TTC549 (cell line): ENCODE results near the gene SREBF1.

Experiments
- FAIRE-seq: peaks from 2 replicates; lab custom pipeline; 2012; peaks lifted over from hg19 to GRCh38; lab: Jason Lieb, UNC

Gene SREBF1

DNA sequence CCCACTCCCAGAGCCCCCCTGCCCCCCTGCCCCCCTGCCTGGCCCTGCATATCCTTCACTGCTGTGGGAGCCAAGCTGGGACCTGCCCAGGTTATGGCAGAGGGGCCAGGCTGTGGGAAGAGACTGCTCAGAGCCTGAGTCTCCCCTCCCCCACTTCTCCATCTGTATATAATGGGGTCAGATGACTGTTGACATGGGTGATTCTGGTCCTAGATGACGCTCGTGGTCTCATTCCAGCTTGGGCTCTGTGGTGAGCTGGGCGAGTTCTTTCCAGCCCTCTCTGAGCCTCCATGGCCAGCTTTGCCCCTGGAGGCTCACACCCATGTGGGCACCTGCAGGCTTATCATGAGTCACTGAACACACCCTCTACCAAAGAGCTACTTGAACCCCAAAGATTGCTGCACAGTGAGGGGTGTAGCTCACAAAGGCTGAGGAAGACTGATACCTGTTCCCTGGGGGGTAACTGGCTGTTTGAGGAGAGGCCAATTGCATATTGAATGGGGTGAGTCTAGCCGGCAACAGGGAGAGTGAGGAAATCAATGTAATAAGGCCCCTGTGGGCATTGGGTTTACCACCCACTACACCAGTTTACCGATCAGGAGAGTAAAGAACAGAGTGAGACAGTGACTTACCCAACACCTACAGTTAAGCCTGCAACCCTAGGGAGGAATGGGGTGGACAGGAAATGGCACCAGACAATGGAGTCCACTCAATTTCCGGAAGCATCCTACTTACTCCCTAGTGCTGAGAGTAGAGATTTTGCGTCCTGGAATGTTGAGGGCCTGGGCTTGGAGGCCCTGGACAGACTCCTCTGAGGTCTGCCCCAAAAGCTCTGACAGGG lies 4.2 kb upstream of the SREBF1 start:
- no peak for FAIRE-seq

DNA sequence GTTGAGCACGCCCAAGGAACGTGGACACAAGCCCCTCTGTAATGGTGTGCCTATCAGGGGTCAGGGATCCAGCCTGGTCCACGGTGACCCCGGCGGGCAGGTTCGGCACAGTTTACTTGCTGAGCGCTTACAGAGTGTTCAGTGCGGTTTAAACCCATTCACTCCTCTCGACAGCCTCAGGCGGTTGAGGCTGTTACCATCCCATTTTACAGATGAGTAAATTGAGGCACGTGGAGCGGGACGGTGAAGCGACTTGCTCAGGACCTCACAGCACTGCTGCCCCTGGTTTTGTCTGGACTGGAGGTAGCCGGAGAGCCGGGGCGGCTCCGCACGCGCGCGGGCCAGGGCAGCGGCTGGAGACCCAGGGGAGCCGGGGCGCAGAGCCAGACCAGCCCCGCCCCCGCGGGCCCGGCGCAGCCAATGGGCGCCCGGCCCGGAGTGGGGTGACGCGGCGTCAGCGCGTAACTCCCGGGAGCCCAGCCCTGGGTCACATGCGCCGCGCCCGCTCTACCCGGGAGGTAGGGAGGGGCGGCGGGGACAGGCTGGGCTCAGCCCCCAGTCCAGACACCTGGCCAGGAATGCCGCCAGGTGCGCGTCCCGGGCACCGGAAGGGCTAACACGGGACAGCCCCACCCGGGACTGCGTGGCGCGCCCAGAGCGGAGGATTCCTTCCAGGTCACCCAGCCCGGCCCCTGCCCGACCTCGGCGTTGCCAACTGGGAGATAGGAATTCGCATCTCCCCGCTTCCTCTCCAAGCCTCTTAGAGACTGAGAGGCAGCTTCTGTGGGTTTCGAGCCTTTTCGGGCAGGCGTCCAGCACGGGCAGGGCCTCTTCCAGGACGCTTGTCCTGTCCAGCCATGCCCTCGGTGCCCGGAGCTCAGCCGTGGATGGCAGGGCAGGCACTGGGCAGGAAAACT lies 3.3 kb upstream of the SREBF1 start:
- no peak for FAIRE-seq

DNA sequence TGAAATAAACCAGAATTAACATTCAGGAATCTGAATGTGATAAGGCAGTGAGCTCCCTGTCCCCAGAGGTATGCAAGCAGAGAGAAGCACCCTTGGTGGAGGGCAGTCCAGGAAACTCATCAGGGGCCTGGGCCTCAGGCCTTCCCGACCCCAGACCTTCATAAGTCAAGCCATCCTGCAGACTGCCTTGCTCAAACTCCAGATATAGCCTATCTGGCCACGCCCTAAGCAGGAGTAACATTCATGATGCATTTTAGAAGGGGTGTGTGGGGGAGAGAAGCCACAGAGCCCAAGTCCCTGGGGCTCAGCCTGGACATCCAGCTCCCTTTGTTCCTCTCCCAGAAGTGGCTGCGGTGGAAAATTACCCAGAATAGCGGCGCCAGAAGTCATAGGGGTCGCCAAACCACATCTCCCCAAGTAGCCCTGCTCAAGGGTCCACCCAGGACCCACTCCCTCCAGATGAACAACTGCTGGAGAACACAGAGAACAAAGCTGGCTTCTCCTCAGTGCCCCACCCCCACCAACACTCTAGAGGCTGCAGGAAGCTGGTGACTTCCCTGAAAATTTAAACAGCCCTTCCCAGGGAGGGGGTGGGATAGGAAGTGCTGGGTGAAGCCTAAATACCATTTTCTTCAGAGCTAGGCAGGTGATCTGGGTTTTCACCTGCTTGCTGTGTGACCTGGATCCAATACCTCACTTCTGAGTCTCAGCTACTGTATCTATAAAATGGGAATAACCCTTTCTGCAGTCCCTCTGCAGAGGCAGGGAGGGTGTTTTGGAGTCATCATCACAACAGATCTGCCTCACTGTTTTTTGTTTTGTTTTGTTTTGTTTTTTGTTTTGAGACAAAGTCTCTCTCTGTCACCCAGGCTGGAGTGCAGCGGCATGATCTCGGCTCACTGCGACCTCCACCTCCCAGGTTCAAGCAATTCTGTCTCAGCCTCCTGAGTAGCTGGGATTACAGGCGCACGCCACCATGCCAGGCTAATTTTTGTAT lies 1.5 kb upstream of the SREBF1 start:
- no peak for FAIRE-seq

DNA sequence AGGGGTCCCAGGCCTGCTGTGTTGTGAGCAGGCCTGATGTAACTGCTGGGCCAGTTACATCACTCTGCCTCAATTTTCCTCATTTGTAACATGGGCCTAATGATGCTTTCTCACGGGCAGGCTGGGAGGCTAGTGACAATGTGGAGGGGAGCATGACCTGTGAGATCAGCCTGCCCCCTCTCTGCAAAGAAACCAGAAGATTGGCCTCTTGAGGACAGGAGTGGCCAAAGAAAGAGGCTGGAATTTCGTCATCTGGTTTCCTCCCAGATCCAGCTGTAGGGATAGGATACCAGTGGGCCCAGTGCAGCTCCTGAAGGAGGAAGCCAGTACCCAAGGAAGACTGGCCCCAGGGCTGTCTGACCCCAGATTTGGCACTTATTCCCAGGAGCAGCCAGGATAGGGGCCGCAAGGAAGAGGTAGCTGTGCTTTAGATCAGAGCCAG lies 615 bp upstream of the SREBF1 start:
- no peak for FAIRE-seq

DNA sequence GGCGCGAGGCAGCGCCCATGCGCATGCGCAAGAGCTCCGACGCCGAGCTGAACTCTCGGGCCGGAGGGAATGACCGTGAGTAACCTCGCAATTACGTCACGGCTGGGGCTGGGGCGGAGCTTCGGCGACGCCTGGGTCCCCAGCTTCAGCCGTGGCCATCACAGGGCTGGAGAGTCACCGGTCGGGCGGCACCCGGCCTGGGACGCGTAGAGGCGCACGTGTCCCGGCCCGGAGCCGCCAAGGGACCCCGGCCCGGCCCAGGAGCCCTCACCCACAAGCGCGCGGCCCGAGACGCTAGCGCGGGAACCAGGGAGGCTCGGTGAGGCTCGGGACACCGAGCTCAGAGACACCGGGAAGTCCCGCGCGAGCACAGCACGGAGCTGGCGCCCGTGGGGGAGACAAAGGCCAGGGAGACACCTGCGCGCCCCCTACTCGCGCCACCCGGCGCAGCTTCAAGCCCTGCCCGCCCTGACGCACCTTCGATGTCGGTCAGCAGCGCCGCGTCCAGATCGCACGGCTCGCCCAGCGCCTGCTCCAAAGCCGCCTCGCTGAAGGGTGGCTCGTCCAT lies 452 bp downstream of the SREBF1 start:
- no peak for FAIRE-seq

DNA sequence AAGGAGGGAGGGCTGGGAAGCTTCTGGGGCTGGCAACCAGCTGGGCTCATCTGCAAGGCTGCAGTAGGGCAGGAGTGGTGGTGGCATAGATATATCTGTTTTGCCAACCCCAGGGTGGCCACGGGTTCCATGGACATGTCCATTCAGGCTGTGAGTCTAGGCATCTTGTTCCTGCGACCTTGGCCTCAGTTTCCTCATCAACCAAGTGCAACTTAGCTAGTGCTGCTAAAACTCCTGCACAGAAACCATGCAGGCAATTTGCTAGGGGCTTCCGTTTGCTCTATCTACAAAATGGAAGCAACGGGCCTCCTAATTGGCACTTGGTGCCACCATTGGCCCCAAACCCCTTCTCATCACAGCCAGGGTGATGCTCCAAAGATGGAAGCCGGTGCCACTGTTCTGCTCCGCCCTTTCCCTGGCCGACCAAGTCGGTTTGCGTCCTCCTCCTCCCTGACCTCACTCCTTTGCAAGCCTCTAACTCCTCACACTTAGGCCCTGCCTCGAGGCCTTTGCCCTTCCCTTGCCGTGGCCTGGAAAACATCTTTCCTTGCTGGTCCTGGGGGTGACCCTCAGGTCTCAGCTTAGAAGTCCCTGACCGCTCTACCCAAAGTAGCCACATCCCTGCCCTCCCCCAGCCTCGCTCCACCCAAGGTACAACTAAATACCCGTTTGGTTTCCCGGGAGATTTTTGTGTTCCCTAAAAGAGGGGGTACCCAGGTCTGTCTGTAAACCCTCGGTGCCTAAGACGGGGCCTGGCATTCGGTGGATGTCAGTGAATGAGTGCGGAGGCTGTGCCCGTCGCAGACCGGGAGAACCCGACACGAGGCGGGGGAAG lies 1.2 kb downstream of the SREBF1 start:
- FAIRE-seq: no peak

DNA sequence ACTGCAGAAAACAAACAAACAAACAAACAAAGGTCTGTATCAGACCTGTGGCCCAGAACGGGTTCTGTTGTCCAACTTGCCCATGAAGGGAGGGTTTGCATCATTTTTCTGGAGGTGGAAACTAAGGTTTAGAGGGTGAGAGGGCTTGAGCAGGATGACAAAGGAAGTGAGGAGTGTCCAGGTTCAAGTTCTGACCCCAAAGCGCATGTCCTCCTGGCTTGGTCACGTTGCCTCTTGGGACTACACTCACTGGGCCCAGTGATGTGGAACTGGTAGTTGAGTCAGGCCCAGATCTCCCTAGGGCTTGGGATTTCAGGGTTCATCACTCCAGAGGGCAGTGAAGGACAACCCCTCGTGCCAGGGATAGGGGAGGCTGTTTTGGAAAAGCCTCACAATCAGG lies 1.8 kb downstream of the SREBF1 start:
- FAIRE-seq: no peak

DNA sequence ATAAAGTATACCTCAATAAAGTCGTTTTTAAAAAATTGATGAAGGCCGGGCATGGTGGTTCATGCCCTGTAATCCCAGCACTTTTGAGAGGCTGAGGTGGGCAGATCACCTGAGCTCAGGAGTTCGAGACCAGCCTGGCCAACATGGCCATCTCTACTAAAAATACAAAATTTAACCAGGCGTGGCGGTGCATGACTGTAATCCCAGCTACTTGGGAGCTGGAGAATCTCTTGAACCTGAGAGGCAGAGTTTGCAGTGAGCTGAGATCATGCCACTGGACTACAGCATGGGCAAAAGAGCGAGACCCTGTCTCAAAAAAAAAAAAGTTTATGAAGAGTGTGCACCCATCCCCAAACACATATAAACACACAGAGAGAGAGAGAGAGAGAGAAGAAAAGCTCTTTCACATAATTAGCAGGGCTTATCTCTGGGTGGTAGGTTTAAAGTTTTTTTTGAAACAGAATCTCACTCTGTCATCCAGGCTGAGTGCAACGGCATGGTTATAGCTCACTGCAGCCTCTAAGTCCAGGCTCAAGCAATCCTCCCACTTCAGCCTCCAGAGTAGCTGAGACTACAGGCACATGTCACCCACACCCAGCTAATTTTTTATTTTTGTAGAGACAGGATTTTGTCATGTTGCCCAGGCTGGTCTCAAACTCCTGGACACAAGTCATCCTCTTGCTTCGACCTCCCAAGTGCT lies 3.0 kb downstream of the SREBF1 start:
- no peak for FAIRE-seq

DNA sequence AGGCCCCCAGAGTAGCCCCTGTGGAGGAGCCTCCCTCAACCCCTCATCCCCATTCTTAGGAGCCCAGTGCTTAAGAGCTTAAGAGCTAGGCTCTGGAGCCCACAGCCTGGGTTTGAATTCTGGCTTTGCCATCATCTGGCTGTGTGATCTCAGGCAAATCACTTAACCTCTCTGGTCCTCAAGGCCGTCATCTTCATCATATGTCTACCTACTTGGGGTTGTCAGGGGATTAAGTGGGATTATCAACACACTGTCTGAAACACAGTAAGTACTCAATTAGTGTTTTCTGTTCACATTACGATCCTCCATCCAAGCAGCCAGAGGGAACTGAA lies 4.8 kb downstream of the SREBF1 start:
- FAIRE-seq: no peak

DNA sequence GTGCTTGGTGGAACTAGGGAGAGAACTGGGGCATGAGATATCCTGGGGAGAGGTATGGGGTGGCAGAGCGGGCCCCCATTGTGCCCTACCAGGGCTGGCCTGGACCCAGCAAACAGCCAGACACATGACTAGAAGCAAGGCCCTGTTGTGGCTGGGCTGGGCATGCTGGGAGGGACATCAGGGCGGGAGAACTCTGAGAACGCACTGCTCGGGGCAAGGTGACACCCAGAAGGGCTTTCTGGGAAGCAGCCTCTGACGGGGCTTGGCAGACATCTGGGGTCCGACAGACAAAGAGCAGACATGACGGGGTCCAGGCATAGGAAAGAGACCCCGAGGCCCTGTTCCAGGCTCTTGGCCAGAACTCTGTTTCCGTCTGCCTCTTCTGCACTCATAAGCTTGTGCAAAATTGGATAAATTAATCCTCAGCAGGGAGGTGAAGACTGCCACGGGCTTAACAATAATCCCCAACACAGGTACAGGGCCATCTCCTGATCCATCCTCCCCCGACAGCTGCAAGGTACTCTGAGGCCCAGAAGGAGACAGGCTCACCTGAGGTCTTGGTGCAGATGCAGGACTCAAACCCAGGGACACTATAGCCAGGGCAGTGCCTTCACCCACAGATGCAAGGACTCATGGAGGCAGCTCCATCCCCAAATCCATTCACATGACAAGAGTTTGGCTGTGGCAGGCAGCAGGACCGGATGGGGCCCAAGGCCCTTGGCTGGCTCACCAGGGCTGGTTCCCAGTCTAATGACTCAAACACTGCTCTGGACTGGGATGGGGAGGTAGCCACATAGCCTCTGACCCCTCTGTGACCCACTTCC lies 5.4 kb downstream of the SREBF1 start:
- no peak for FAIRE-seq

DNA sequence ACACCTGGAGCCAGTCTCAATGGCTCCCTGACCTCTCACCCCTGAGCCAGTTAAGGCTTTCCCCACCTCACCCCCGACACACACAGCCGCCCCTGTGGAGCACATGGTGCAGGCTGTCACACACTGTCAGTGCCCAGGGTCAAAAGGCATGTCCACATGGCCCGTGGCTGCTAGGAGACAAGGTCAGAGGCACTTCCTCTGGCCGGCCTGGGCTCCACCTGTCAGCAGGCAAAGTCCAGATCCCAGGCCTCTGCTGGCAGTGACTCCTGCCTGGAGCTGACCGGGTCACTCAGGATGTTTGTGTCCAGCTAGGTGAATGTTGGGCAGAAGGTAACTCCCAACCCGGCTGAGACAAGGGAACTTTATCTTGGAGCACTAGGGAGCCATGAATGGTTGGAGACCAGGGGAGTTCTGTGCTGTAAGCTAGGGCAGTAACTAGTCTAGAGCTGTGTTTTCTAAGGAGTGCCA lies 6.0 kb downstream of the SREBF1 start:
- FAIRE-seq: no peak

DNA sequence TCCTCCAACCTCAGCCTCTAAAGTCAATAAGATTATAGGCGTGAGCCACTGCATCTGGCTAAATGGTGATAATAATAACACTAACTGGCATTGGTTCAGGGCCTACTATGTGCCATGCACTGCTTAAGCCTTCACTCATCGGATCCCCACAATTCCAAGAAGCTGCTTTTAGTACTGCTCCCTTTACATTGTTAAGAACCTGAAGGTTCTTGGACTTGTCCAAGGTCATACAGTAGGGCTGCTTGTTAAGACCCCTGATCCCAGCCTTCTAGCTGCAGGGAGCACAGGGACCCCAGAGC lies 6.6 kb downstream of the SREBF1 start:
- no peak for FAIRE-seq

DNA sequence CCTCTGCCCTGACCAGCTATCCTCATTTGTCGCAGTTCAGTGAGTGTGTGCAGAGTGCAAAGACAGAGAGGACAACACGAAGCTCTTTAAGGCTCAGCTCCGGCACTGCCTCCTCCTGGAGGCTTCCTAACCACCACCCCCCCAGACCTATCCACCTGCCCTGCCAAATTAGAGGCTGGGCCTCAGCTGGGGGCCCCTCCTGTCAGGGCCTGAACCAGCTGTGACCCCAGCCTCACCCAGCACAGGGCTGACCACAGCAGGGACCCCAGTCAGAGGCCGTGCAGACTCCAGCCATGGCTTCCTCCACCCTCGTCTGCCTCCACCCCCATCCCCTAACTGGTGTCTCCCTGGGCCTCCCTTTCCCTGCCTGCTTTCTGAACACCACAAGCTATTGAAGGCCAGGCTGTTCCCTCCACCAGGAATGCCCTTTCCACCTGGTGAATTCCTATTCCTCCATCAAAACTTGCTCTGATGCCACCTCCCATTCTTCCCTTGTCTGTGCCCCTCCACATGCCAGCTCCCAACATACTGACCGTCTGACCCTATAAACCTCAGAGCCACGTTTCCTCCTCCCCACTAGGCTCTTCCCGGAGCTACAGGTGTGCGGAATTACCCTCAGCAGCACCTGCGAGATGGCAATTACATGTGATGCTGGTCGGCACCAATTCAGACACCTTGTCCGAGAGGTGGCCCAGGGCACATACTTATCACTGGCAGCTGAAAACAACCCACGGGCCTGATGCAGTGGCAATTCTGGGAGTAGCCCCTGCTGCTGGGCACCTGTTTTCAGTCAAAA lies 8.8 kb downstream of the SREBF1 start:
- FAIRE-seq: no peak

DNA sequence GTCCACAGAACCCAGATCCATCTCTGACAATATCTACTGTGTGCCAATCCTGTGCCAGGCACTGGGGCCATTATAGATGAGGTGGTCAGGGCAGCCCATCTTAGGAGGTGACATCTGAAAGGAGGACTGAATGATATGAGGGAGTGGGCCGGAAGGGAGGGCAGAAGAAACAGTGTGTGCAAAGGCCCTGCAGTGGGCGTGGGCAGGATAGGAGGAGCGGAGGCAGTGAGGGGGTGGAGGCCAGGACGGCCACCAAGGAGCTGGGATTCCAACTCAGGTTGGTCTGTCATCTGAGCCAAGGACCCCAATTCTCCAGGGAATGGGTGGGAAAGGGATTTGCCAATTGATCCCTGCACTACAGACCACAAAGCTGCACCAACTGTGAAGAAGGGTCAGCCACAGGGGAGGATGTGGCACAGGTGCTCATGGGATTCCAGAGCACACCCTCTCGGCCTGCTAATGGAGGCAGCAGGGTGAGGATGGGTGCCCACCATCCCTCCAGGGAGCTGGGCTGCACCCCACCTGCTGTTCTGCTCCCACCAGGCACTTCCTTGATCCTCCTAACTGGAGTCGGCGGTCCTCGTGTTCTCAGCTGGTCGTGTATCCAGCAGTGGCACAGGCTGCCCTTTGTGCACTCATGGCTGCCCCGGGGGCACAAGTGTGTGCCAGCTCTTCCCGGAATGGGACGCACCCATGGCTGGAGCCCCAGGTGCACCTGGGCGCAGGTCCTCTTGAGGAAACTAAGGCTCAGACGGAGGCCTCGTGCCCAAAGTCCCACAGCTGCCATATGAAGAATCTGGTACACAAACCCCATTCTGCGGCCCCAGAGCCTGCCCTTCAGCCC lies 9.6 kb downstream of the SREBF1 start:
- FAIRE-seq: no peak

DNA sequence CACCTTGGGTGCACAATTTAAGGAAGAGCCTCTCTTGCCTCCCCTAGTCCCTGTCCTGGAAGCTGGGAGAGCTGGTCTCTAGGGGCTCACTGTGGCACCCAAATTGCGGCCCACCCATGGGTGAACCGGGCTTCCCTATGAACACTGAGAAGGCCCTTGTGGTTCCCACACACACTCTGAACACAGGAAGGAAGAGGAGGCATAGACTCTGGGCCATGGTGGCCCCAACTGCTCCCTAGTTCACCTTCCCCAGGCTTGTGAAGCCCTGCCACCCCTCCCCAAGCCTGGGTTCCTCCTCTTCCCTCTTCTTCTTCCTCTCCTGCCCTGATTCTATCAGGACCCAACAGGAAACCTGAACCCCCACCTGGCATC lies 10.5 kb downstream of the SREBF1 start:
- no peak for FAIRE-seq

DNA sequence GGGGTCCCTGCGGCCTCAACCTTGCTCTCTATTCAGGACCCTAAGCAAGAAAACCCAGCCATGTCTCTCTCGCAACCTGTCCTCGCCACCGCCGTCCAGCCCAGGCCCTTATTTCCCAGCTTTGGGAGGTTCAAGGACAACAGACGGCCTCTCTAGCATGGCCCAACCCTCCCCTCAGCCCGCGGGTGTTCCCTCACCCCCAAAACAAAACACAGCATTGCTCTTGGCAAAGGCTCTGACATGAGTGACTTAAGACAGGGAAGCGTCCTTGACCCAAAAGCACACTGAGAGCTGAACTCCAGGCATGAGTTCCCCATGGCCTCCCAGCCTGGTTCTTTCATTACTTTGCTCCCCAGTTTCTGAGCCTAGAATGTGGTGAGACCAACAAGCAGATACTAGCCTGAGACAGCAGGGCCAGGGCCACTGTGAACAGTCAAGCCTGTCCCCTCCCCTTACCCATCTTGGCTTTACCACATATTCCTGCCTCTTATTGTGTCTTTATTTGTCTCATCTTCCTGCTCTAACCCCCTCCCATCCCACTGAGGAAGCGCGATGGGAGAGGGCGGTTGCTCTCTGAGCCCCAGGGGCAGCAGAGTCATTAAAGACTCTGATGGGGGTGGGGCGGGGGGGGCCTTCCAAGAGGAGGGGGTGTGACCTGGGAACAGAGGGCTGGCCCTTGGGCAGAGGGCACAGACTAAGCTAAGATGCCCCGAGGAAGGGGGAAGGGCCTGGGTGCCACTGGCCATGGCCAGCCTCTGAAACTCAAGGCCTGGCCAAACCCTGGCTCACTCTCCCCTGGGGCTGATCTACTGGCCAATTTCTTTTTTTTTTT lies 11.8 kb downstream of the SREBF1 start:
- FAIRE-seq: no peak
